GM21737 (cell line): Measurements from ENCODE around the gene DOCK1.

Experiments used
- ATAC-seq: cut with Tn5 transposase; IDR thresholded peaks from one replicate; pipeline ENCODE4 v1.9.1; 2021; ENCODE audit warnings: mild to moderate bottlenecking, moderate library complexity; ENCODE audit not compliant: unreplicated experiment

Gene DOCK1

DNA sequence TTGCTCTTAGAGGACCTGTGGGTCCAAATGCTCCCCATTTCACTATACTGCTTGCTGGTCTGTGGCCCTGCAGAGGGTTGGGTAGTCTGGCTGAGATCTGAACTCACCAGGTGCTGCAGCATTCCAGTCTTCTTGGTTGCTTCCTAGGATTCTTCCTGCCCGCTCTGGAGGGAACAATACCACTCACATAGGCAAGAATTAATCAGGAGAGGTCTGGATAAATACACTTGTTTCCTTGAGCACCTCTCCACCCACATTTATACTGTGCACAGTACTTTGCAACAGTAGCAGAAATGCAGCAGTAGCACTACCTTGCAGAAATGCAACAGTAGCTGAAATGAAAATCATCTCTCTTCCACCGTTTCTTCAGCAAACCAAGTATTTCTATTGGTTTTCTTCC, 165.9 kb downstream of the DOCK1 start:
- no peak for ATAC-seq

DNA sequence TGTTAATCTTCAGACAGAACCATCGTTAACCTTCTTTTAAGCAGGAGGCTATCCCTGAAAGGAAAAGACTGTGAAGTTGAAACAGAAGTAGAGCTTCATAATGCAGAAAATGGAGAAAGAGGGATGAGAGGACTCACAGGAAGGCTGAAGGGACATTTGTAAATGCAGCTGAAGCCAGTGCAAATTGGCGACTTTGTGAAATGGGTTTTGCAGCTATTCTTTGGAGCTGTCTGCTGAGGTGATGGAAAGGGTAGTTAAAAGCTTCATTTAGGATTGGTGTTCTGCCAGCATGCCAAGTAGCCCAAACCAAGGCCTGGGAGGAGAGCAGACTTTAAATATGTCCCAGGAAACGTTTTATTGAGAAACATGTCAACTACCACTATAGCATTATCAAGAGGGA, 168.4 kb downstream of the DOCK1 start:
- no peak for ATAC-seq

DNA sequence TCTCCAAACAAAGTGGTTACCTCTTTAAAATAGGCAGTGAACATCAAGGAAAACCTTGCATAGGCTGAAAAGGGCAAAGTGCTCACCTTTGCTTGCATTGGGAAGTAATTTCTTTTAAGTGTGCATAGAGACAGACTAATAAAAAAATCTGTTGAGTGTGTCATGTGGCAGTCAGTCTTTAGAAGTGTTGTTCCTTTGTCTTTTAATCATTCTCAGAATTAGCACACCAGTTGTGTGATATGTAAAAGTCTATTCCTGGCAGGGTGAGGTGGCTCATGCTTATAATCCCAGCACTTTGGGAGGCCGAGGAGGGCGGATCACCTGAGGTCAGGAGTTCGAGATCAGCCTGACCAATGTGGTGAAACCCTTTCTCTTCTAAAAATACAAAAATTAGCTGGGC, 174.2 kb downstream of the DOCK1 start:
- no peak for ATAC-seq

DNA sequence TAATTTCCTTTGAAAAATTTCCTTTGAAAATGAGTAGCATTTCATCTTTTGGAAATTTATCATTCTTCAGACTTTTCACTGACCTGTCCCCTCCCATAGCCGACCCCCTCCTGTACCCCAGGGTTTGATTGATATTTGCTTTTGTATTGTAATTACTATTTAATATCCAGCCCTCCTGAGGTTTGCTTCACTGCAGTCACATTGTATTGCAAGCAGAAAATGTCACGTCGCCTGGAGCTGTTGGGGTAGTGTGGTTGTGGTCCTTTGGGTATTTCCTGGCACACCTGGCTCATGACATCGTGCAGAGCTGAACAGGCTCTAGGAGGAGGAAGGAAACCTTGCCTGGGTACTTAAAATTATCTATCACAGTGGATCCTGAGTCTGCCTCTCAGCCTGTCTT, 175.1 kb downstream of the DOCK1 start:
- no peak for ATAC-seq

DNA sequence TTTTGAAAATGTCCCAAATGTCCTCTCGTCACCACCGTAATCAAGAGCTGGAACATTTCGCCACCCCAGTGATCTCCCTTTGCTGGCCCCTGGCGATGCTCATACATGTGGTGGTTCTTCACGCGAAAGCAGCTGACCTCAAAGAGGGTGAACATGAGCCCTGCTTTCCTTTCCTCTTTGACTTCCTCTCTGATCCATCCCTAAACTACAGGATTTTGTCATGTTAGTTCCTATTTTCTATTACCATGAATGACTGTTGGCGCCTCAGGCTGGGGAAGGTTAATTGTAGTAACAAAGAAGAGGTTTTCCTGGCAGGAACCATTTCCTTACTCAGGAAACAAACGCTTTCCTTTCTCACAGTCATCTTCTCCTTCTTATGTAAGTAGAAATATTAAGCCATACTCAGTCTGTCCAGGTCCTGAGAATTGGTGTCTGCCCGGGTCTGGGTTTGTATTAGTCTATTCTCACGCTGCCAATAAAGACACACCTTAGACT, 176.7 kb downstream of the DOCK1 start:
- ATAC-seq = no peak

DNA sequence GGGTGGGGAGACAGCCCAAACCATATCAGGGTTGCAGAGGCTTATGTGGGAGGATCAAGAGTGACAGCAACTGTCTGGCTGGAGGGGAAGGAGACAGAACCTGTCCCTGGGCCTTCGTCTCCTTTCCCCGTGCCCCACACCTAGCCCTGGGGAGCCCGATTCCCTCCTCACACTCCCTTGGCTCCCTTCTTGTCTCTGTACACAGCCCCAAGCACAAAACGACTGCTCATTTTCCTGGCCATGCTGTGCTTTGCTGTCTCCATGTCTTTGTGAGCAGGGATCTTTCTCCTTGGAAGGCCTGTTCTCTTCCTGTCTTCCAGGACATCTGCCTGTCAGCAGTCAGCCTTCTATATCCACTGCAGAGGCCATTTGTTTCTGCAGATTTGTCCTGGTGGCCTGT, 177.4 kb downstream of the DOCK1 start:
- no peak for ATAC-seq

DNA sequence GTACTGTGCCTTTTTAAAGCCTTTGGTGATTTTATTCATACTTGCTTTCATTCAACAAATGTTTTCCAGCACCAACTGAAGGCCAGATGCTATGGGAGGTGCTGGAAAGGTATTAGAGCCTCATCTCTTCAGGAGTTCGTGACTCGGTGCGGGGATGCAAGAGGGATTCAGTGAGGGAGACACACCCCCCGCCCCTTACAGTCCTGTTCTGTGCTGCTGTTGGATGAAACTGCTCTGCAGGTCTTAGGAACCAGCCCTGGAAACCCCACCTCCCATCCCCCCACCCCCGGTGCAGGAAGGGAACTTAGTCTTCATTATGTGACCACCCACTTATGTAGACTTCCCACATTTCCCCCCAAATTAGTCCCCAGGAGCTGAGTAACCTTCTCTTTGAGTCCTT, 180.7 kb downstream of the DOCK1 start:
- ATAC-seq = no peak

DNA sequence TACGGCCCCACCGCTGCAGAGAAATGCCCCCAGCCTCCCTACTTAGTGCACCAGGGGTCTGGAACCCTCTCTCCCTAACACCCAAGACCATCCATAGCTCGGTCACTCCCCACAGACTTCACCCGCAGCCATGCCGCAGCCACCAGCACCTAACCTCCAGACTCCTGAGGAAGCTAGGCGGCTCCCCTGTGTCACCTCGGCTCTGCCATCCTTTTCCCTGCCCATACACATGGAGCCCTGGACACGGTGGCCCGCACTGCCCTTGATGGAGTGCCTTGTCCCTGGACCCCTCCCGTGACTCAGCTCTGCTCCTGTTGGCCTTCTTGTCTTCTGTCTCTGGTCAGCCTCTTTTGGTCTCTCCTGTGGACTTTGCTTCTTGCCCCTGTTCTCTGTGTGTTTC, 183.7 kb downstream of the DOCK1 start:
- no peak for ATAC-seq

DNA sequence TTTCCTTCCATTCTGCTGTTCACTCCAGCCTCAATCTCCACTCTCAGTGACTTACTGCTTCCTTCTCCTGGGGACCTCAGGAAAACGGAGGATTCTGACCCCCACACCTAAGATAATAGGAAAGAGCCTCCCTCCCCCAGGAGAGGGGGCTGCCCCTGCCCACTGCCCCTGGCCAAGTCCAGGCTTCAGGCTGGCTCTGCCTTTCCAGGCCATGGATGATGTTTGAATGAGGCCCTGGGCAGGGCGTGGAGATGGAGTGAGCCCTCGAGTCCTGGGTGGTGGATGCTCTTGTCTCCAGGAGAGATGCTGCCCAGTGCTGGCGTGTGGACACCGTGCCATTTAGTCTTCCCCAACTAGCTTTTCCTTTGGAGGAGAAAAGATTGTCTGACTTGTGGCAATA, 184.2 kb downstream of the DOCK1 start:
- no peak for ATAC-seq

DNA sequence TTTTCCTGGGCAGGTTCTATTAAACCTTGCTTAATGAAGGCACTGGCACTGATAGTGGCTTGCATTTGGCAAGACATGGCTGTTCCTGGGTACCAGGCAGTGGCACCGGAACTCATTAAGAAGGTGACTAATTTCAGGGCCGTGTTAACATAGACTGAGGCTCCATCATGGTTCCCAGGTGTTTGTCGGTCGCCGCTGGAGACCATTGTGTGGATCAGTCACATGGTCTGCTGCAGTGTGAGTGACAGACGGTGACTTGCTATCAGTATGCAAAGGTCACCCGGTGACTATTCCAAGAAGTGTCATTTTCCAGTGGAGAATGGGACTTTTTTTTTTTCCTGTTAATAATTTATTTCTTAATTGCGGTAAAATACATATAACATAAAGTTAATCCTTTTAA, 184.9 kb downstream of the DOCK1 start:
- ATAC-seq = no peak

DNA sequence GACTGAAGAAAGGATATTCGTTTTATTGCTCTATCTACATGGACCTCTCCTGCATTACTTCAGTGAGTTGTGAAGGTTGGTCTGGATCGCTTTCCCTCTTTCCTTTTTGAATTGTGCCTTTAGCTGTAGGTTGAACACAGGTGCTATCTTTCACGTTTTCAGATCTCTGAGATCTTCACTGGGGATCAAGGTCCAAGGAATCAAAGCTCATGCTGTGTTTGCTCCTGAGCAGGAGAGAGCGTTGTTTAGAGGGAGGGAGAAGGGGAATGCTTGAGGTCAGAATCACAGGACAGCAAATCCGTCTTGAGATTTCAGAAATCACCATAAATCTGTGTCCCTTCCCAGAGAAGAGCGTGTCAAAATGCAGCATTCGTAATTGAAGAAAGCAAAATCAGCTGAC, 186.1 kb downstream of the DOCK1 start:
- ATAC-seq = no peak

DNA sequence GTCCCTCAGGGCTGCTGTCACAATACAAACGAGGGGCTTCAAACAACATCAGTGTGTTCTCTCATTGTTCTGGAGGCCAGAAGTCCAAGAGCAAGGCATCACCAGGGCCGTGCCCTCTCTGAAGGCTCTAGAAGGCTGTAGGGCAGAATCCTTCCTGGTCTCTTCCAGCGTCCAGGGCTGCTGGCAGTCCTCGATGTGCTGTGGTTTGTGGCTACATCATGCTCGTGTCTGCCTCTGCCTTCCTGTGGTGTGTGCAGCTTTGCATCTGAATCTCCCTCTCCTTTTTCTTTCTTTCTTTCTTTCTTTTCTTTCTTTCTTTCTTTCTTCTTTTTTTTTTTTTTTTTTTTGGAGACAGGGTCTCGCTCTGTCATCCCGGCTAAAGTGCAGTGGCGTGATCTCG, 187.7 kb downstream of the DOCK1 start:
- ATAC-seq = no peak

DNA sequence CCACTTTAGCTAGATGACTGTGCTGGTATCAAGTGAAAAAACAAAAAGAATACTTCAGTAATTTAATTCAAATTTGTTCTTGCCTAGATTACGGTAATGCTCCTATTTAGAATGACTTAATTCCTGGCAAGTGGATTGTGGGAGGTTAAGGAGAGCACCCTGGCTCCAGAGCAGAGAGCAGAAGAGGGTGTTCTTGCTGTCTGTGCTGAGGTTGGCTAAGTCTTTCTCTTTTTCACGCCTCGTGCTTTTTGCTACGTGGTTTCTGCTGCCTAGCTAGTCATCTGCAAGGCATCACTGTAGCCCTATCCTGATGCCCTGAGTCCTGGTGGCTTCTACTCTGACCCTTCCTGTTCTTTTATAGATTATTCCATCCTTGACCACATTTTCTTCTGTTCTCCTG, 189.8 kb downstream of the DOCK1 start:
- ATAC-seq = no peak

DNA sequence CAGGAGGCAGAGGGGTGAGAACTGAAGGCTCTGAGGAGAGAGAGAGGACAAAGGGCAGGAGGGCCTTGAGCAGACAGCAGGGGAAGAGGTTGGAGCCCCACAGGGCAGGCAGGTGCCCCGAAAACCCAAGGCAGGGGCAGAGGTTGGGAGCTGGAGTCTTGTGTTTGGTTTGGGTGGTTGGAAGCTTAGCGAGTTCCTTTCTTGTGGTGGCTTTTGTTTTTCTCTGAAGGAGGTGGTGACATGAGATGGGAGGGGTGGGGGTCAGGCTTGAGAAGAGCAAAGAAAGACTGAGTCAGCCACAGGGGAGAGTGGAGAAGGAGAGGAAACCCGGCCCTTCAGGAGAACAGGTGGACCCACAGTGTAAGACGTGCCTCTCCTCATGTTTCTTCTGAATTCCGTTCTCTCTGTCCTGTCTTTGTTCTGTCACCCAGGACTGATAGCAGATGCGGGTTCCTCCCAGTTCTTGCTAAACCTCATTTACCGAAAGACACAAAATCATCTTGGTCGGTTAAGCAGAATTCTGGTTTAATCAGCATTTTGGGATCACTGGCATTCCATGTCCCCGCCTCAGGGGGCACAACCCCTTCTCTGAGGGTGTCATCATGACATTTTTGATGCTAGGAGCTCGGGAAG, 195.9 kb downstream of the DOCK1 start:
- ATAC-seq = no peak

DNA sequence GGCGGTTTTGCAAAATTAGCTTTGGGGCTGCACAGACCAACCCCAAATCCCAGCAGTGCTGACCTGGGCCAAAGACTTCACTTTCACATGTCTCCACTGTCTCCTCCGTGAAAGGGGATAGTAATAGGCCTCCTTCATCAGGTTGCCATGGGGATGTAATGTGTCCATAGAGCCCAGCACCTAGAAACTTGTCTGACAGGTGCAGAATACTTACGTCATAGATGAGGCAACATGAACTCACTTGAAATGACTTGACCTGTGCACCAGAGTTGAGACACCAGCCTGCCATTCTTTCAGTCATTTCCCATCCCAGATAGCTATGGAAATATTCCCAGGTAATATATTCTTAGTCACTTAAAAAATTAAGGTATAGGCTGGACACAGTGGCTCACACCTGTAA, 196.9 kb downstream of the DOCK1 start:
- ATAC-seq = no peak

DNA sequence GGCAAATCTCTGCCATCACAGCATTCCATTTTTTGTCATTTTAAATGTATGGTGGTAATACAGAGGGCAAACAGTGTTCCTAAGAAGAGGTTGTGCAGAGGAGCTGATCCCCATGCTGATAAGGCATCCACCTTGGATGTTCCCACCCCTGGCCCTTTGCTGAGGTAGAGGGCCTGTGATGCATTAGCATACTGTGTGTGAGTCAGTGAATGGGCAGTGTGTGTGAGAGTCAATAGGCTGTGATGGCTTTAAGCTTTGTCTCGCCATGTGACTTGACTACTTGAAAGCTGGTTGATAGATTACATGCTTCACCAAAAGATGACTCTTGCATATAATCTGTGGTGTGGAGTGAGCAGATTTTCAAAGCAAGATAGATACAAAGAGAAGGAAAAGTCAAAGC, 209.9 kb downstream of the DOCK1 start:
- no peak for ATAC-seq

DNA sequence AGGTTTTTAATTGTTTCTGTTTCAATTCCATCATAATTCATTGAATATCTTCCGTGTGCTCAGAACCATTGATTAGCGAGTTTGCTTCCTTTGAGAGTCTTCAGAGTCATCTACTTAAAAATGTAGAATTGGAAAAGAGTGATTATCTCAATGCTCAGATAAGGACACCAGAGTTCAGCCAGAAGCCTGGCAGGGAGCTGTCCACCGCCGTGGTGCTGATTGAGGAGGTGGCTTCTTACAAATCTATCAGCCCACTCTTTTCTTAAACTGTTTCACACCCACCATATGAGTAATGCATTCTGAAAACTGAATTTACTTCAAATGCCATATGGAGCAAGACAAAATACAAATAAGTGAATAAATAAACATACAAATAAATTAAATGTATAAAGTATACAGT, 211.9 kb downstream of the DOCK1 start:
- ATAC-seq = no peak

DNA sequence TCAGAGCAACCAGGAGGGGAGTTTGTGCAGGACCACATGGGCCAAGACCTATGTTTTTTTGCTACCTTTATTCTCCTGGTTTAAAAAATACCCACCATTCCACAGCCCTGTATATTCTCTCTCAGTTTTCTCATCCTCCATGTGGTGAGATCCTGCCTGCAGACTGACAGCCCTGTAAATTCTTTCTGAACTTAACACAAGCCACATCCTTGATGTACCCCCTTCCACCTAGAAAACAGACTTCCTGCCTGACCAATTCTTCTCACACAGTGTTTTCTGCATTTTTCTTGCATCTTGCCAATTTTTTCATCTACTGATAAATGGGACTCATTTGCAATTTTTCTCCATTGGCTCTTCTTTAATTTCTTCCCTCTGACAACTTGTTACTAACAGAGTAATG, 212.8 kb downstream of the DOCK1 start:
- no peak for ATAC-seq

DNA sequence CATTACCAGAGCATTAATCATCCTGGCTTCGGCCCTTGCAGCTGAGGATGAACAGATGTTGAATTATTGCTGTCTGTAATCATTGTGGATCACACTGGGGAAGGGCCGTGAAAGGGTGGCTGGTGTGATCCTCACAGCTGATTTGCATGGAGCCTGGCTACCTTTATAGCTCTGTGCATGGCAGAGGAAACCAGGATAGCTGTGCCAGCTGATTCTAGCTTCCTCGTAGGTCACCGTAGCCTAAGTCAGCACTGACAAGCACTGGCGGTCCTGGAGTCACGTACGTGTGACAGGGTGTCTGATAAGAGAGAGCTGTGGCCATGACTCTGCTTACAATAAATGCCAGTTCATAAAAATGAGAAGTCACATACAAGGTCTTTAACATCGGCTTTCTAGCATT, 214.7 kb downstream of the DOCK1 start:
- no peak for ATAC-seq

DNA sequence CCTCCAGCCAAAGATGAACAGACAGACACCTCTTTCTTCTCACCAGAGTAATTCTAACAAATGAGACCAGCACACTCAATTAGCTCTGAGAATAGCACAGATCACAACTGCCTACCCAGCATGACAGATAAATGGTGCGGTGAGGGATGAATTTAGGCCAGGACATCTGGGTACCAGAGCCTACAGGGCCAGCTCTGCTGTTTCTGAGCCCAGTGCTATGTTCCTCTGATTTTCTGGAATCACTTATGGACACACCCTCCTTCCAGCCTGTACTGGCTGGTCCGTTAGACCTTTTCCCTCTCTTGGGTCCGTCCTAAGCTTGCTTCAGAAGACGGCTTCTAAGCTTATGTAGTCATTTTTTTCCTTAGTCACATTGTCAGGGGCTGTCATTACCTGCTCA, 217.6 kb downstream of the DOCK1 start:
- no peak for ATAC-seq

DNA sequence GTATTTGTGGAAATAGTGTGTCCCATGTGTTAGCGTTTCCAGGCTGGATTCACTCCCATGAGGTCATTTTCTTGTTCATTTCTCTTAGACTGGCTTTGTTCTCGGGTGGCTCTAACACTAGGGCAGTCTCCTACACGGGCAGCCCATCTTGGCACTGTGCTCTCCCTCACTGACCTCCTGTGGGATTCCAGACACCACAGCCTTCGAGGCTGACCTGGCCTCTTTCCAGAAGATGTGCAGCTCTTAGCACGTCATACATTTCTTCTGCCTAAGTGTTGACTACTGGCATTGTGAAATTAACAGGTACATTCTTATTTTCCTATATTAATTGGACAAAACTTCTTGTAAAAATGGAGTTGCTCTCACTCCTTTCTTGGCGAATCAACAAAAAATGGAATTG, 218.4 kb downstream of the DOCK1 start:
- no peak for ATAC-seq

DNA sequence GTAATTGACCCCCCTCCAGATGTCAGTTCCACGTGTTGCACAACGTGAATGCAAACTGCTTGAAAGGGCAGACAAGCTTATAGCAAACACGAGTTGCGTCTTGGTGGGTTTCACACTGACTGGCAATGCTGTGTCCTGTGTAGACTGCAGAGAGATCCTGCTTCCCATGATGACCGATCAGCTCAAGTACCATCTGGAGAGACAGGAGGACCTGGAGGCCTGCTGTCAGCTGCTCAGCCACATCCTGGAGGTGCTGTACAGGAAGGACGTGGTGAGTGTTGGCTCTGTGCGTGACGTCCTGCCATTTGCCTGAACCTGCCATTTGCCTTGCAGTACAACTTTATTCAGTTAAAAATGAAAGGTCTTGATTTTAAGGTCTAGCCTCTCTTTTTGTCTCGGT, 220.1 kb downstream of the DOCK1 start:
- no peak for ATAC-seq

DNA sequence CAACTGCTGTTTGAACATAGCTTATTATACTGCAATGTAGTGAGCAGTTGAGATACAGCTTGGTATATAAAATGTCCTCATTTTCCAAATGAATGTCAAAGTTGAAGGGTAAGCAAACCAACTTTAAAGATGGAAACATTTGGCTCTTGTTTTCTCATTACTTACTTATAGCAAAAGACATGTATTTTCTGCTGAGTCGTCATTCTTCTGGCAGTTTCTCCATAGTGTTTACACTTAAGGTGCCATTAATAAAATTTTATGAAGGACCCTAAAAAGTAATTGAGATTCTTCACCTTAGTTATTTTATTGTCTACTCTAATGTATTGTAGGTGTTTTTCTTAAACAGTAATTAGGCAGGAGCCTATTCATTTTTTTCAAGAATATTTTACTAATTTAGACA, 222.6 kb downstream of the DOCK1 start:
- no peak for ATAC-seq

DNA sequence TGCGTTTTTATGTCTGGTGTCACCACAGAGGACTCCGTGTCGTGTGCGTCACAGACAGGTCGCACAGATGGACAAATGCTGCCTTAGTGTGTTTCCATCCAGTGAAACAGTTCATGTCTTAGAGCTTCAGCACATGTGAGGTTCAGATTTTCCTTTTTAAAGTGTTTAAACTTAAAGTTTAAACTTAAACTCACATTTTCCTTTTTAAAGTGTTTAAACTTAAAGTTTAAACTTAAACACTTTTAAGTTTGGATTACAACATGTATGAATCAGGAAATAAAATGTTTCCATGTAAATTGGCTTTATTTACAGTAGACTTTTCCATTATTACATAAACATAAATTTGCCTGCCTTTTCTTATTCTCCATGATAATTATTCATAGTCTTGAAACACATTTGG, 223.9 kb downstream of the DOCK1 start:
- ATAC-seq = no peak
